ENCODE measurements around the gene PLA2G4F.
A peak's percentile ranks its signal among the peaks of the same experiment; 100 is the strongest.

Gene PLA2G4F

GRCh38 chr15:42133356-42133755 is 23.1 kb downstream of the PLA2G4F start:
- DNase-seq (ENCODE audit: low read depth), result no peak

GRCh38 chr15:42131826-42132806 is 24.3 kb downstream of the PLA2G4F start:
- no peak for DNase-seq (ENCODE audit: low read depth)

GRCh38 chr15:42131006-42131405 is 25.4 kb downstream of the PLA2G4F start:
- no peak for DNase-seq (ENCODE audit: low read depth)

GRCh38 chr15:42130246-42130986 is 26.0 kb downstream of the PLA2G4F start:
- DNase-seq (ENCODE audit: low read depth), result no peak

GRCh38 chr15:42129364-42129763 is 27.1 kb downstream of the PLA2G4F start:
- DNase-seq (ENCODE audit: low read depth), result no peak

- no peak for DNase-seq (ENCODE audit: low read depth)
Measured at GRCh38 chr15:42128476-42128875, 28.0 kb downstream of the PLA2G4F start.

GRCh38 chr15:42123546-42123945 is 32.9 kb downstream of the PLA2G4F start:
- DNase-seq (ENCODE audit: low read depth), result no peak

- no peak for DNase-seq (ENCODE audit: low read depth)
Measured at GRCh38 chr15:42121682-42122081, 34.8 kb downstream of the PLA2G4F start.

- no peak for DNase-seq (ENCODE audit: low read depth)
Measured at GRCh38 chr15:42121021-42121420, 35.4 kb downstream of the PLA2G4F start.

GRCh38 chr15:42120285-42120684 is 36.2 kb downstream of the PLA2G4F start:
- DNase-seq (ENCODE audit: low read depth), result no peak

GRCh38 chr15:42119446-42119760 is 37.0 kb downstream of the PLA2G4F start:
- DNase-seq (ENCODE audit: low read depth), result no peak

- no peak for DNase-seq (ENCODE audit: low read depth)
Measured at GRCh38 chr15:42118650-42119445, 37.6 kb downstream of the PLA2G4F start.

GRCh38 chr15:42111924-42112323 is 44.5 kb downstream of the PLA2G4F start:
- DNase-seq (ENCODE audit: low read depth), result no peak

GRCh38 chr15:42110367-42110766 is 46.1 kb downstream of the PLA2G4F start:
- DNase-seq (ENCODE audit: low read depth), result no peak

GRCh38 chr15:42108806-42109205 is 47.6 kb downstream of the PLA2G4F start:
- DNase-seq (ENCODE audit: low read depth), result no peak

- no peak for DNase-seq (ENCODE audit: low read depth)
Measured at GRCh38 chr15:42108189-42108588, 48.2 kb downstream of the PLA2G4F start.

- DNase-seq (ENCODE audit: low read depth), result no peak
Measured at GRCh38 chr15:42107473-42107872, 49.0 kb downstream of the PLA2G4F start.

GRCh38 chr15:42106288-42106687 is 50.1 kb downstream of the PLA2G4F start:
- no peak for DNase-seq (ENCODE audit: low read depth)

- DNase-seq (ENCODE audit: low read depth), result peak; percentile 81
Measured at GRCh38 chr15:42104095-42104891, 52.1 kb downstream of the PLA2G4F start.

GRCh38 chr15:42102646-42103235 is 53.7 kb downstream of the PLA2G4F start:
- DNase-seq (ENCODE audit: low read depth), result peak; percentile 65

GRCh38 chr15:42101861-42102260 is 54.6 kb downstream of the PLA2G4F start:
- no peak for DNase-seq (ENCODE audit: low read depth)
